ENCODE measurements around the gene CSTB.

The CSTB gene

GRCh38 chr21:43786807-43787440, 10.8 kb upstream of the CSTB start:
- no peak for TF ChIP-seq CTCF (IDR thresholded peaks at IDR 0.05; ENCODE audit: control insufficient read depth, extremely low read depth, insufficient read depth)
- DNase-seq (ENCODE audit: low read depth): no peak
- H3K4me3 ChIP-seq (ENCODE audit: low read depth, low read length): no peak overlapping the region

DNA sequence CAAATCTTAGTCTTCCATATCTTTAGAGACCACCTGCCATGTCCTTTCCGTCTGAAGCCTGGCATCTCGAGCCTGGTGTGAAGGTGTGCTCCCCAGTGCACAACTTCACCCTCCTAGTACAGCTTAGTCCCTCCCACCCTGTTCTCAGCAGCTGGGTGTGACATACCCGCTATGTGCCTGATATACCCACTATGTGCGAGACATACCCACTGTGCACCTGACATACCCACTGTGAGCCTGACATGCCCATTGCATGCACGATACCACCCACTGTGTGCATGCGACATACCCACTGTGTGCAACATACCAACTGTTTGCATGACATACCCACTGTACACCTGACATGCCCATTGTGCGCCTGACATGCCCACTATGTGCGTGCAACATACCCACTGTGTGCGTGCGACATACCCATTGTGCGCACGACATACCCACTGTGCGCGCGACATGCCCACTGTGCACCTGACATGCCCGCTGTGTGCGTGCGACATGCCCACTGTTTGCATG, 10.2 kb upstream of the CSTB start:
- no peak overlapping the region for H3K4me3 ChIP-seq (ENCODE audit: low read depth, low read length)
- no peak for DNase-seq (ENCODE audit: low read depth)
- TF ChIP-seq CTCF (IDR thresholded peaks at IDR 0.05; ENCODE audit: control insufficient read depth, extremely low read depth, insufficient read depth): no peak

- TF ChIP-seq CTCF (IDR thresholded peaks at IDR 0.05; ENCODE audit: control insufficient read depth, extremely low read depth, insufficient read depth): no peak
- H3K4me3 ChIP-seq (ENCODE audit: low read depth, low read length): no peak overlapping the region
Observed at GRCh38 chr21:43785134-43785533, 9.0 kb upstream of the CSTB start.

GRCh38 chr21:43783098-43783700, 7.1 kb upstream of the CSTB start:
- TF ChIP-seq CTCF (IDR thresholded peaks at IDR 0.05; ENCODE audit: control insufficient read depth, extremely low read depth, insufficient read depth): no peak
- H3K4me3 ChIP-seq (ENCODE audit: low read depth, low read length): no peak overlapping the region
- DNase-seq (ENCODE audit: low read depth): no peak

More at GRCh38 chr21:43785134-43785533, 9.0 kb upstream of the CSTB start:
- no peak for DNase-seq (ENCODE audit: low read depth)

DNA sequence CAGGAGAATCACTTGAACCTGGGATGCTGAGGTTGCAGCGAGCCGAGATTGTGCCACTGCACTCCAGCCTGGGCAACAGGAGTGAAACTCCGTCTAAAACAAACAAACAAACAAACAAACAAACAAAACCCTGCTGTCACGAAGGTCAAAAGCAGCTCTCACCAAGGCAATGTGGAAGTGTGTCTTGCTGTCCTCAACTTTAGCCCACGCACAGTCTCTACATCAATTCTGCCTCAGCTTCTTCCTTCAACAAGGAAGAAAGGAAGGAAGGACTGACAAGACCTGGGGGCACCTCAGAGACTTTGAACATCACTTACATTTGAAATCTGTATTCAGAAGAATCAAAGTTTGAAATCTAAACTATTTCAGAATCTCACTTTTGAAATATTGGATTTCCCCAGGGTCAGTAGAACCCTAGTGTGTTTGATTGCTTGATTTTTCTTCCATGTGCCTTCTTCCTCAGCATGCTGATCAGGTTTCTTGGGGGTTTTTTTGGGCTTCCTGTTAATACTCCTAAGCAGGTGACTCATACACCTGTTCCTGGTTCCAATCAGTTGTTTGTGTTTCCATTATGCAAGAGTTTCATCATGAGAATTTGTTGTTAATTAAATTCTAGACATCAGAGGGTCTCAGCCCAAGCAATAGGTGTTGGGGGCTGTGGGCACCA, 6.5 kb upstream of the CSTB start:
- TF ChIP-seq CTCF (IDR thresholded peaks at IDR 0.05; ENCODE audit: control insufficient read depth, extremely low read depth, insufficient read depth): no peak
- H3K4me3 ChIP-seq (ENCODE audit: low read depth, low read length): no peak overlapping the region
- no peak for DNase-seq (ENCODE audit: low read depth)

DNA sequence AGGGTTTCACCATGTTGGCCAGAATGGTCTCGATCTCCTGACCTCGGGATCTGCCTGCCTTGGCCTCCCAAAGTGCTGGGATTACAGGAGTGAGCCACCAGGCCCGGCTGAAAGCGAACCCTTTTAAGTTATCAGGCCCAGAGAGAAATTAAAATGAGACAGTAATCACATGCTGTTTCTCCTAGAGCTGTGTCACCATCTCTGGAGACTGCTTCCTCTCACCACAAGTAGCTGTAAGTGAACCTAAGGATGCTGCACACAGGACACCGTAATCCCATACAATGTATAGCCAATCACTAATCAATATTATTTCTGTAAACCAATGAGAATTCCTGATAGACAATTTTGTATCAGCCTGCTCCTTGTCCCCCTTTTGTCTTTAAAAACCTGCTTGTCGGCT, 5.7 kb upstream of the CSTB start:
- no peak overlapping the region for H3K4me3 ChIP-seq (ENCODE audit: low read depth, low read length)
- no peak for TF ChIP-seq CTCF (IDR thresholded peaks at IDR 0.05; ENCODE audit: control insufficient read depth, extremely low read depth, insufficient read depth)
- no peak for DNase-seq (ENCODE audit: low read depth)
